HepG2 (cell line): ENCODE results near the gene SI. TPM values are rescaled to one million over a fixed set of nuclear protein-coding genes. Genes with fewer than 3 reads are reported as not detected.

Experiments used
- ATAC-seq: fragments of 200-7000 bp; cut with Tn5 transposase; 3 replicates; pipeline ENCODE4 v1.9.1; 2020; ENCODE audit warnings: mild to moderate bottlenecking, moderate library complexity
- BruUV-seq: library from RNA; stranded (reverse); fragments of 400-500 nt; replicated peaks from 2 replicates; lab custom pipeline; 2021; lab: Mats Ljungman, UMichigan
- CTCF ChIA-PET: fragments of 300-600 bp; formaldehyde crosslinking; extraction: SDS; loops from one replicate; lab custom pipeline; 2021; ENCODE audit warnings: low total read pairs, inconsistent platforms, low intra/inter-chr PET ratio; lab: Yijun Ruan, JAX
- POLR2A ChIA-PET: fragments of 350-600 bp; sonication (Branson Sonifier 250); formaldehyde crosslinking; loops from one replicate; lab custom pipeline; 2020; ENCODE audit warnings: antibody characterized with exemption, inconsistent platforms; lab: Yijun Ruan, JAX
- DNase-seq: peaks from one replicate; pipeline ENCODE4 v3.0.0-alpha.2; 2015; ENCODE audit warnings: low spot score
- FAIRE-seq: peaks from 3 replicates; lab custom pipeline; 2011; peaks lifted over from hg19 to GRCh38; lab: Jason Lieb, UNC
- H2AFZ ChIP-seq: one replicate; pipeline ENCODE4 v1.6.1; 2011; ENCODE audit warnings: low read length, inconsistent platforms
- H3K27ac ChIP-seq: fragments of 300-600 bp; 3 replicates; pipeline ENCODE4 v1.8.0; 2011; ENCODE audit warnings: mixed run types, mild to moderate bottlenecking, mixed read lengths, low read length, inconsistent platforms; ENCODE audit not compliant: insufficient read depth; ENCODE audit errors: extremely low read length
- H3K27me3 ChIP-seq, 2 experiments: fragments of 200-600 bp in 1 of 2; 2 replicates in 1 of 2; 3 replicates in 1 of 2; pipeline versions ENCODE4 v1.6.0 to v1.8.0; 2011; ENCODE audit warnings: low read length in 2 of 2, mild to moderate bottlenecking in 2 of 2, moderate library complexity in 2 of 2, inconsistent platforms in 1 of 2; ENCODE audit not compliant: insufficient read depth in 2 of 2, control insufficient read depth in 1 of 2
- H3K36me3 ChIP-seq, 2 experiments: fragments of 200-600 bp in 1 of 2; replicated peaks in 1 of 2; 2 replicates in 1 of 2; 3 replicates in 1 of 2; pipeline versions ENCODE4 v1.5.1 to v1.8.0; 2011; ENCODE audit warnings: low read length in 2 of 2, inconsistent platforms in 1 of 2; ENCODE audit not compliant: insufficient read depth in 2 of 2, control insufficient read depth in 1 of 2
- H3K4me1 ChIP-seq: 2 replicates; pipeline ENCODE4 v1.5.1; 2012; ENCODE audit warnings: low read length, inconsistent platforms; ENCODE audit not compliant: insufficient read depth
- H3K4me2 ChIP-seq: 2 replicates; pipeline ENCODE4 v1.6.0; 2011; ENCODE audit warnings: low read depth, low read length, inconsistent platforms
- H3K4me3 ChIP-seq, 3 experiments: fragments of 200-600 bp in 1 of 3; sonication (generic), shearing (Covaris generic) in 1 of 3; replicated peaks in 1 of 3; 2 replicates each; pipeline ENCODE4 v1.5.1; 2011 to 2016; ENCODE audit warnings: low read length in 3 of 3, inconsistent platforms in 2 of 3, low read depth in 2 of 3, mild to moderate bottlenecking in 2 of 3, control low read depth in 1 of 3, mixed read lengths in 1 of 3; ENCODE audit not compliant: insufficient read depth in 1 of 3
- H3K79me2 ChIP-seq: one replicate; pipeline ENCODE4 v1.6.1; 2011; ENCODE audit warnings: low read length, inconsistent platforms; ENCODE audit not compliant: insufficient read depth
- H3K9ac ChIP-seq: 2 replicates; pipeline ENCODE4 v1.6.0; 2011; ENCODE audit warnings: mild to moderate bottlenecking, low read depth, low read length, inconsistent platforms; ENCODE audit not compliant: insufficient read depth
- H3K9me3 ChIP-seq: 2 replicates; pipeline ENCODE4 v1.5.1; 2012; ENCODE audit warnings: mild to moderate bottlenecking, low read length
- H4K20me1 ChIP-seq: 2 replicates; pipeline ENCODE4 v1.6.0; 2011; ENCODE audit warnings: inconsistent platforms, mild to moderate bottlenecking, low read length, moderate library complexity; ENCODE audit not compliant: insufficient read depth
- ARNTL ChIP-seq: sonication (generic); formaldehyde crosslinking; IDR thresholded peaks from 2 replicates; pipeline ENCODE4 v1.4.0; 2020; ENCODE audit warnings: mild to moderate bottlenecking, missing genetic modification reagents
- CEBPB ChIP-seq: IDR thresholded peaks from 2 replicates; pipeline ENCODE4 v1.6.1; 2011; ENCODE audit warnings: low read depth, low read length, improper control_type of control experiment, borderline replicate concordance
- CHCHD3 ChIP-seq: sonication (generic); formaldehyde crosslinking; IDR thresholded peaks from 2 replicates; pipeline ENCODE4 v1.8.0; 2022; ENCODE audit warnings: mild to moderate bottlenecking, missing genetic modification reagents, moderate library complexity
- ETV6 ChIP-seq: sonication (generic); formaldehyde crosslinking; conservative IDR thresholded peaks from 2 replicates; pipeline ENCODE4 v1.4.0; 2020; ENCODE audit warnings: missing genetic modification reagents
- MED8 ChIP-seq: sonication (generic); formaldehyde crosslinking; IDR thresholded peaks from 2 replicates; pipeline ENCODE4 v1.8.1; 2023; ENCODE audit warnings: mild to moderate bottlenecking, missing genetic modification reagents; ENCODE audit not compliant: insufficient replicate concordance
- PCBP1 ChIP-seq: fragments of 200-400 bp; formaldehyde crosslinking; IDR thresholded peaks from 2 replicates; pipeline ENCODE4 v1.6.1; 2017; ENCODE audit warnings: mild to moderate bottlenecking, low read depth, low read length, borderline replicate concordance
- PRPF4 ChIP-seq: fragments of 200-400 bp; formaldehyde crosslinking; IDR thresholded peaks from 2 replicates; pipeline ENCODE4 v1.6.1; 2016; ENCODE audit warnings: low read length, low read depth; ENCODE audit not compliant: poor library complexity, severe bottlenecking
- RAD21 ChIP-seq: fragments of 450-650 bp; formaldehyde crosslinking; IDR thresholded peaks from 2 replicates; pipeline ENCODE4 v1.5.0; 2020; ENCODE audit warnings: mild to moderate bottlenecking
- RARG ChIP-seq: sonication (generic); formaldehyde crosslinking; IDR thresholded peaks from 2 replicates; pipeline ENCODE4 v1.4.0; 2020; ENCODE audit warnings: low read depth, mild to moderate bottlenecking, missing genetic modification reagents
- THRA ChIP-seq: sonication (generic); formaldehyde crosslinking; IDR thresholded peaks from 2 replicates; pipeline ENCODE4 v1.4.0; 2020; ENCODE audit warnings: missing genetic modification reagents, borderline replicate concordance
- ZBTB1 ChIP-seq: sonication (generic); formaldehyde crosslinking; IDR thresholded peaks from 2 replicates; pipeline ENCODE4 v1.4.0; 2020; ENCODE audit warnings: missing genetic modification reagents, borderline replicate concordance
- ZGPAT ChIP-seq: IDR thresholded peaks from 2 replicates; pipeline ENCODE4 v1.6.1; 2016; ENCODE audit warnings: mild to moderate bottlenecking
- ZNF460 ChIP-seq: sonication (generic); formaldehyde crosslinking; IDR thresholded peaks from 2 replicates; pipeline ENCODE4 v1.5.1; 2020; ENCODE audit warnings: missing genetic modification reagents, mild to moderate bottlenecking, borderline replicate concordance
- ZNF501 ChIP-seq: sonication (generic); formaldehyde crosslinking; IDR thresholded peaks from 2 replicates; pipeline ENCODE4 v1.5.1; 2020; ENCODE audit warnings: mild to moderate bottlenecking, moderate library complexity, missing genetic modification reagents
- WGBS: methylation state at CpG from one replicate; pipeline ENCODE4 v1.1.6; 2017; ENCODE audit warnings: low lambda C conversion rate; 5-methylcytosine and 5-hydroxymethylcytosine counted together
- in situ Hi-C: cut with HindIII; loops from 2 replicates; pipeline ENCODE4 v1.10.0; 2017; ENCODE audit warnings: low pct_unique_long_range_greater_than_20kb; ENCODE audit not compliant: extremely low pct_ligation_motif_present
- intact Hi-C: fragments of 100-400 bp; cut with micrococcal nuclease; formaldehyde crosslinking; loops from one replicate; pipeline ENCODE4 v1.10.0; 2022; ENCODE audit not compliant: unreplicated experiment
- polyA plus RNA-seq, 8 experiments: library from polyadenylated mRNA; depleted of rRNA in 3 of 8; stranded (reverse) in 7 of 8; unstranded in 1 of 8; fragments of >200 nt; fragmentation: Illumina TruSeq in 4 of 8; extraction: Trizol in 4 of 8; gene quantifications; 2 replicates each; pipeline versions ENCODE4 v1.2.1 to v1.2.3, GENCODE V29; 2011 to 2016; ENCODE audit warnings: low read depth in 4 of 8, missing spikeins in 1 of 8, mixed read lengths in 1 of 8; ENCODE audit not compliant: insufficient read depth in 1 of 8
- total RNA-seq, 5 experiments: library from RNA; depleted of rRNA; stranded (reverse); fragments of >200 nt; fragmentation: Illumina TruSeq; extraction: Trizol; gene quantifications; 2 replicates each; pipeline ENCODE4 v1.2.3, GENCODE V29; 2016; ENCODE audit warnings: low read depth in 1 of 5
- TF ChIP-seq, protein P1 (sequence below): sonication (generic); formaldehyde crosslinking; IDR thresholded peaks from 2 replicates; pipeline ENCODE4 v1.5.0; 2020; ENCODE audit warnings: missing genetic modification reagents
- TF ChIP-seq, protein P2 (sequence below): sonication (generic); formaldehyde crosslinking; IDR thresholded peaks from 2 replicates; pipeline ENCODE4 v1.5.0; 2020; ENCODE audit warnings: mild to moderate bottlenecking, missing genetic modification reagents, moderate library complexity

Gene SI
- total and polyA plus RNA-seq, 2 of the 13 experiments (the other 11 are each of a cell fraction or from before 2014, with no cell fraction given), result not detected

- intact Hi-C loops, result loop anchor here (2.0 kb wide), 1 partner anchor 44 kb away; no protein-coding TSS in a partner anchor
- Histone ChIP-seq H3K36me3 (no peaks in the 10 kb centered on the region), H3K4me3 (no peak overlapping the region), H3K9ac (no peak overlapping the region), H3K9me3 (no peaks in the 10 kb centered on the region), H3K27ac (no peak overlapping the region), H3K4me1 (no peaks in the 10 kb centered on the region), H3K27me3 (no peaks in the 10 kb centered on the region), H3K79me2 (no peaks in the 10 kb centered on the region), H3K4me2 (no peak overlapping the region), H4K20me1 (no peaks in the 10 kb centered on the region), H2AFZ (no peak overlapping the region)
- ChIA-PET CTCF (no interaction called here), POLR2A (no interaction called here)
- no peak for FAIRE-seq
- no peak for DNase-seq
- 10% methylated on average over 1 of the region's 1 CpG for WGBS
- ATAC-seq, result no peak
- no TSS peak for BruUV-seq
- in situ Hi-C loops, result no loop called here
- TF ChIP-seq, protein P1, sequence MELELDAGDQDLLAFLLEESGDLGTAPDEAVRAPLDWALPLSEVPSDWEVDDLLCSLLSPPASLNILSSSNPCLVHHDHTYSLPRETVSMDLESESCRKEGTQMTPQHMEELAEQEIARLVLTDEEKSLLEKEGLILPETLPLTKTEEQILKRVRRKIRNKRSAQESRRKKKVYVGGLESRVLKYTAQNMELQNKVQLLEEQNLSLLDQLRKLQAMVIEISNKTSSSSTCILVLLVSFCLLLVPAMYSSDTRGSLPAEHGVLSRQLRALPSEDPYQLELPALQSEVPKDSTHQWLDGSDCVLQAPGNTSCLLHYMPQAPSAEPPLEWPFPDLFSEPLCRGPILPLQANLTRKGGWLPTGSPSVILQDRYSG, result no peak
- TF ChIP-seq CHCHD3 (no peak), CEBPB (no peak), RARG (CRISPR knock-in tag) (no peak), ARNTL (CRISPR knock-in tag) (no peak), ZNF501 (no peak), ZBTB1 (no peak), ETV6 (CRISPR knock-in tag) (no peak), RAD21 (CRISPR knock-in tag) (no peak), ZNF460 (no peak), ZGPAT (no peak), MED8 (CRISPR knock-in tag) (no peak), PRPF4 (no peak), THRA (CRISPR knock-in tag) (no peak), PCBP1 (no peak)
- TF ChIP-seq, protein P2, sequence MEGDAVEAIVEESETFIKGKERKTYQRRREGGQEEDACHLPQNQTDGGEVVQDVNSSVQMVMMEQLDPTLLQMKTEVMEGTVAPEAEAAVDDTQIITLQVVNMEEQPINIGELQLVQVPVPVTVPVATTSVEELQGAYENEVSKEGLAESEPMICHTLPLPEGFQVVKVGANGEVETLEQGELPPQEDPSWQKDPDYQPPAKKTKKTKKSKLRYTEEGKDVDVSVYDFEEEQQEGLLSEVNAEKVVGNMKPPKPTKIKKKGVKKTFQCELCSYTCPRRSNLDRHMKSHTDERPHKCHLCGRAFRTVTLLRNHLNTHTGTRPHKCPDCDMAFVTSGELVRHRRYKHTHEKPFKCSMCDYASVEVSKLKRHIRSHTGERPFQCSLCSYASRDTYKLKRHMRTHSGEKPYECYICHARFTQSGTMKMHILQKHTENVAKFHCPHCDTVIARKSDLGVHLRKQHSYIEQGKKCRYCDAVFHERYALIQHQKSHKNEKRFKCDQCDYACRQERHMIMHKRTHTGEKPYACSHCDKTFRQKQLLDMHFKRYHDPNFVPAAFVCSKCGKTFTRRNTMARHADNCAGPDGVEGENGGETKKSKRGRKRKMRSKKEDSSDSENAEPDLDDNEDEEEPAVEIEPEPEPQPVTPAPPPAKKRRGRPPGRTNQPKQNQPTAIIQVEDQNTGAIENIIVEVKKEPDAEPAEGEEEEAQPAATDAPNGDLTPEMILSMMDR, result no peak
These were observed 93.3 kb downstream of the SI start for GRCh38 chr3:164984947-164985346.
